HEK293T (cell line): ENCODE results near the gene PTTG1IP.

ENCODE experiments used
- CTCF ChIA-PET: fragments of 350-600 bp; formaldehyde crosslinking; extraction: SDS; loops from one replicate; lab custom pipeline; 2021; ENCODE audit warnings: antibody characterized with exemption, inconsistent platforms; lab: Yijun Ruan, JAX
- POLR2A ChIA-PET: fragments of 350-600 bp; formaldehyde crosslinking; extraction: SDS; loops from one replicate; lab custom pipeline; 2020; ENCODE audit warnings: antibody characterized with exemption, inconsistent platforms; lab: Yijun Ruan, JAX
- DNase-seq: peaks from one replicate; pipeline ENCODE4 v3.0.0; 2012; ENCODE audit warnings: mixed read lengths; ENCODE audit errors: extremely low spot score
- ARNT ChIP-seq: fragments of 450-650 bp; IDR thresholded peaks from 2 replicates; pipeline ENCODE4 v1.6.1; 2017; ENCODE audit warnings: mild to moderate bottlenecking
- BHLHE40 ChIP-seq: fragments of 450-650 bp; IDR thresholded peaks from 2 replicates; pipeline ENCODE4 v1.6.1; 2016; ENCODE audit warnings: mild to moderate bottlenecking, moderate library complexity, borderline replicate concordance
- CTBP1 ChIP-seq: fragments of 450-650 bp; IDR thresholded peaks from 2 replicates; pipeline ENCODE4 v1.6.1; 2016; ENCODE audit warnings: borderline replicate concordance
- ELF4 ChIP-seq: fragments of 450-650 bp; IDR thresholded peaks from 2 replicates; pipeline ENCODE4 v1.6.1; 2017; ENCODE audit warnings: antibody characterized with exemption
- FOXA1 ChIP-seq: fragments of 450-650 bp; IDR thresholded peaks from 2 replicates; pipeline ENCODE4 v1.6.1; 2016; ENCODE audit warnings: mild to moderate bottlenecking
- FOXK2 ChIP-seq: fragments of 450-650 bp; IDR thresholded peaks from 2 replicates; pipeline ENCODE4 v1.6.1; 2016; ENCODE audit warnings: mild to moderate bottlenecking
- FOXM1 ChIP-seq: fragments of 450-650 bp; IDR thresholded peaks from 2 replicates; pipeline ENCODE4 v1.6.1; 2017; ENCODE audit warnings: mild to moderate bottlenecking, borderline replicate concordance
- HDGF ChIP-seq: fragments of 450-650 bp; IDR thresholded peaks from 2 replicates; pipeline ENCODE4 v1.6.1; 2017; ENCODE audit warnings: antibody characterized with exemption, borderline replicate concordance
- L3MBTL2 ChIP-seq: fragments of 450-650 bp; conservative IDR thresholded peaks from 2 replicates; pipeline ENCODE4 v1.6.1; 2016; ENCODE audit warnings: mild to moderate bottlenecking
- LEF1 ChIP-seq: fragments of 450-650 bp; IDR thresholded peaks from 2 replicates; pipeline ENCODE4 v1.6.1; 2017; ENCODE audit warnings: mild to moderate bottlenecking, borderline replicate concordance
- NFRKB ChIP-seq: fragments of 450-650 bp; IDR thresholded peaks from 2 replicates; pipeline ENCODE4 v1.6.1; 2016; ENCODE audit warnings: mild to moderate bottlenecking, moderate library complexity
- SP1 ChIP-seq: fragments of 450-650 bp; IDR thresholded peaks from 2 replicates; pipeline ENCODE4 v1.6.1; 2017
- SUZ12 ChIP-seq: fragments of 450-650 bp; IDR thresholded peaks from 2 replicates; pipeline ENCODE4 v1.6.1; 2016; ENCODE audit warnings: mild to moderate bottlenecking
- TARDBP ChIP-seq: fragments of 450-650 bp; IDR thresholded peaks from 2 replicates; pipeline ENCODE4 v1.6.1; 2016
- ZNF384 ChIP-seq: fragments of 450-650 bp; IDR thresholded peaks from 2 replicates; pipeline ENCODE4 v1.6.1; 2016
- TF ChIP-seq, protein P1 (sequence below): fragments of 450-650 bp; IDR thresholded peaks from 2 replicates; pipeline ENCODE4 v1.6.1; 2016

Gene PTTG1IP

GRCh38 chr21:44855572-44855971, 17.9 kb downstream of the PTTG1IP start:
- TF ChIP-seq, protein P1, sequence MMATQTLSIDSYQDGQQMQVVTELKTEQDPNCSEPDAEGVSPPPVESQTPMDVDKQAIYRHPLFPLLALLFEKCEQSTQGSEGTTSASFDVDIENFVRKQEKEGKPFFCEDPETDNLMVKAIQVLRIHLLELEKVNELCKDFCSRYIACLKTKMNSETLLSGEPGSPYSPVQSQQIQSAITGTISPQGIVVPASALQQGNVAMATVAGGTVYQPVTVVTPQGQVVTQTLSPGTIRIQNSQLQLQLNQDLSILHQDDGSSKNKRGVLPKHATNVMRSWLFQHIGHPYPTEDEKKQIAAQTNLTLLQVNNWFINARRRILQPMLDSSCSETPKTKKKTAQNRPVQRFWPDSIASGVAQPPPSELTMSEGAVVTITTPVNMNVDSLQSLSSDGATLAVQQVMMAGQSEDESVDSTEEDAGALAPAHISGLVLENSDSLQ, result no peak
- TF ChIP-seq SP1 (no peak), HDGF (no peak), ELF4 (no peak)
- DNase-seq, result no peak
- CTCF ChIA-PET, result no interaction called here
- POLR2A ChIA-PET, result no interaction called here

DNA sequence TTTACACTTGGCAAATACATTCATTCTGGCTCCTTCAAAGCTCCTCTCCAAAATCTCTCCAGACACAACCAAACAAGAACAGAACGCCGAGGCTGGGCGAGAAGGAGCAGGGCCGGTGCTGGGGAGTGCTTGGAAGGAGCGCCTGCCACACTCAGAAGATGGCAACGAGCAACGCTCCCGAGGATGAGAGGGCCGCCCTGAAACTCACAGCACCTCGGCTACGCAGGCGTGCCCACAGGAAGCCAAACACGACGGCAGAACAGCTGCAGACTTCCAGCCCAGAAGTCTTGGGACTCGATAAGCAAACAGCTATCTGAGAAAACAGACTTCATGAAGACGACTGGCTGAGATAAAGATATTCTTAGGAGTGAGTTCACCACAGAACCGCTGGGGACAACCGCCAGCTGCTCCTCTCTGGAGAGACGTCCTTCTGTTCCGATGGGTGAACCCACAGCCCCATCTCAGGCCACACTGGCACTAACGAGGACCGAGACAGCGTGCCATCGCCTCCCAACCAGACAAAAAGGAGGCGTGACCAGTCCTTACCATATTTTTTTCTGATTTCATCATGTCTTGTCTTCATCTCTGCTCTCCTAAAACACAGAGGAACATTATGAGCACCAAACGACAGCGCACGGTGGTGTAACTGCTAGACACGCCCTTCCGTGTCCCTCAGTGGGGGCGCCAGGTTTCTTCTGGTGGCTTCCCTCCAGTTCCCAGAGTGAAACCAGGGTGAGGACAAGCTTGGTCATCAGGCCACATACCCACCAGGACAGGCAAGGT, 18.6 kb downstream of the PTTG1IP start:
- ChIA-PET POLR2A (no interaction called here), CTCF (no interaction called here)
- no peak for DNase-seq
- TF ChIP-seq, protein P1, result no peak
- TF ChIP-seq ZNF384 (no peak), TARDBP (no peak), FOXA1 (no peak), L3MBTL2 (no peak)

- no peak for DNase-seq
- ChIA-PET CTCF (no interaction called here), POLR2A (no interaction called here)
- TF ChIP-seq ARNT (no peak), FOXM1 (no peak)
These were observed 19.2 kb downstream of the PTTG1IP start for GRCh38 chr21:44854391-44854663.

GRCh38 chr21:44853601-44854390, 19.7 kb downstream of the PTTG1IP start:
- no peak for TF ChIP-seq NFRKB
- TF ChIP-seq ZNF384, result no peak
- no peak for TF ChIP-seq HDGF
- TF ChIP-seq FOXM1, result no peak
- no peak for TF ChIP-seq BHLHE40
- TF ChIP-seq CTBP1, result no peak
- TF ChIP-seq FOXK2, result no peak
- TF ChIP-seq ELF4, result no peak
- TF ChIP-seq ARNT, result no peak
- TF ChIP-seq L3MBTL2, result no peak
- TF ChIP-seq SP1, result no peak
- TF ChIP-seq, protein P1, result no peak
- TF ChIP-seq LEF1, result no peak
- no peak for TF ChIP-seq SUZ12
- TF ChIP-seq FOXA1, result no peak
- no peak for TF ChIP-seq TARDBP
- CTCF ChIA-PET, result no interaction called here
- POLR2A ChIA-PET, result interaction anchor here (0.6 to 1.0 kb wide), 2 partner anchors 20 to 52 kb away, joined by 3 read pairs; partner anchors contain the start of genes PTTG1IP and UBE2G2
- DNase-seq, result no peak

- TF ChIP-seq, protein P1, result no peak
- no peak for TF ChIP-seq BHLHE40
- TF ChIP-seq SUZ12, result no peak
- no peak for TF ChIP-seq FOXA1
- TF ChIP-seq L3MBTL2, result no peak
- TF ChIP-seq NFRKB, result no peak
- no peak for TF ChIP-seq CTBP1
- no peak for TF ChIP-seq LEF1
- no peak for TF ChIP-seq ZNF384
- TF ChIP-seq TARDBP, result no peak
- TF ChIP-seq FOXK2, result no peak
- ChIA-PET CTCF (no interaction called here), POLR2A (interaction anchor here (1.4 kb wide), 1 partner anchor 23 kb away, joined by 3 read pairs; the partner anchor contains the start of gene PTTG1IP)
- no peak for DNase-seq
These were observed 22.4 kb downstream of the PTTG1IP start for GRCh38 chr21:44850905-44851657.

DNA sequence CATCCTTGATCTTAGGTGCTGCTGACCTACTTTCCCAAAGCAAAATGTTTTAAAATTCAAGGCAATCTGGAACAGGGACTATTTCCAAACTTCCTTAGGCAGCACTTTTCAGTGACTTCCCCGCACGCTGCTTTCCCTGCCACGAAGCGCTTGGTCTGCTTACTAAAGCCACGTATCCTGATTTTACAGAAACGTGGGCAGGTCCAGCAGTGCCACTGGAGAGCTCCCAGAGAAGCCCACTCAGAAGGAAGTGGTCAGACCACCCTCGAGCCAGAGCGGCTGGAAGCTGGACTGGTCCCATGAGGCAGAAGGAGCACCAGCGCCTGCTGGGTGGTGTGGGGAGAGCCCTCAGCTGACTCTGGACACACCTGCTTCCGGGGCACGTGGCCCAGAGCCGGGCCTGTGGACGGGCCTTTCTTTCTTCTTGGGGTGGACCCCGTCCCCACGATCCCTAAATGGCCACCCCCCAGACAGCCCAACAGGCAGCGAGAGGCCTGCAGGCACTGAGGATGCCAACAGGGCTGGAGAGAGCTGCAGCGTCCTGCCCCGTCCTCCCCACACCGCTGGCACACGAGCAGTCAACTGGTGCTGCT, 23.2 kb downstream of the PTTG1IP start:
- no peak for DNase-seq
- CTCF ChIA-PET, result no interaction called here
- POLR2A ChIA-PET, result interaction anchor here (1.4 kb wide), 1 partner anchor 23 kb away, joined by 3 read pairs; the partner anchor contains the start of gene PTTG1IP
- TF ChIP-seq SP1, result no peak
- no peak for TF ChIP-seq ELF4
- no peak for TF ChIP-seq ZNF384
- TF ChIP-seq, protein P1, result no peak
- no peak for TF ChIP-seq NFRKB
- TF ChIP-seq FOXM1, result no peak
- TF ChIP-seq ARNT, result no peak
- no peak for TF ChIP-seq HDGF
- no peak for TF ChIP-seq FOXK2
- TF ChIP-seq BHLHE40, result no peak
- TF ChIP-seq CTBP1, result no peak
- TF ChIP-seq FOXA1, result no peak
- TF ChIP-seq L3MBTL2, result no peak
- TF ChIP-seq LEF1, result no peak
- no peak for TF ChIP-seq TARDBP
- TF ChIP-seq SUZ12, result no peak
